GM23338 (cell line): ENCODE data around the gene RPA3. TPM values are rescaled to one million over a fixed set of nuclear protein-coding genes. Genes with fewer than 3 reads are reported as not detected.

Experiments used
- ATAC-seq: fragments of 200-7000 bp; cut with Tn5 transposase; 3 replicates; pipeline ENCODE4 v1.9.1; 2020
- DNase-seq: peaks from one replicate; pipeline ENCODE4 v3.0.0-alpha.2; 2015; ENCODE audit warnings: low spot score
- H2AFZ ChIP-seq: fragments of 200-600 bp; sonication (generic); 2 replicates; pipeline ENCODE4 v1.8.0; 2016; ENCODE audit warnings: antibody characterized with exemption, mild to moderate bottlenecking, moderate library complexity
- H3F3A ChIP-seq: fragments of 200-600 bp; sonication (generic); replicated peaks from 2 replicates; pipeline ENCODE4 v1.8.0; 2017; ENCODE audit warnings: antibody characterized with exemption, mixed run types, low read depth
- H3K27ac ChIP-seq: fragments of 200-600 bp; sonication (generic); 2 replicates; pipeline ENCODE4 v1.6.1; 2016; ENCODE audit warnings: low read depth
- H3K27me3 ChIP-seq: fragments of 200-600 bp; sonication (generic); 2 replicates; pipeline ENCODE4 v1.8.0; 2016; ENCODE audit warnings: mild to moderate bottlenecking, mixed run types, moderate library complexity; ENCODE audit not compliant: insufficient read depth
- H3K36me3 ChIP-seq: fragments of 200-600 bp; sonication (generic); 2 replicates; pipeline ENCODE4 v1.8.0; 2016; ENCODE audit warnings: mild to moderate bottlenecking; ENCODE audit not compliant: insufficient read depth
- H3K4me1 ChIP-seq: fragments of 200-600 bp; sonication (generic); 2 replicates; pipeline ENCODE4 v1.8.0; 2016; ENCODE audit warnings: mild to moderate bottlenecking, moderate library complexity; ENCODE audit not compliant: insufficient read depth
- H3K4me2 ChIP-seq: fragments of 200-600 bp; sonication (generic); 2 replicates; pipeline ENCODE4 v1.7.1; 2017; ENCODE audit warnings: mixed run types
- H3K4me3 ChIP-seq: fragments of 200-600 bp; sonication (generic); 2 replicates; pipeline ENCODE4 v1.6.1; 2016; ENCODE audit warnings: mixed run types
- H3K79me2 ChIP-seq: fragments of 200-600 bp; sonication (generic); replicated peaks from 2 replicates; pipeline ENCODE4 v1.8.0; 2017; ENCODE audit warnings: mild to moderate bottlenecking; ENCODE audit not compliant: insufficient read depth
- H3K9me2 ChIP-seq: fragments of 200-600 bp; sonication (generic); 2 replicates; pipeline ENCODE4 v1.8.0; 2017; ENCODE audit not compliant: insufficient read depth
- H4K20me1 ChIP-seq: fragments of 200-600 bp; sonication (generic); replicated peaks from 2 replicates; pipeline ENCODE4 v1.8.0; 2017; ENCODE audit warnings: mild to moderate bottlenecking; ENCODE audit not compliant: insufficient read depth
- H3K27ac Mint-ChIP-seq: 2 replicates; pipeline ENCODE4 v1.8.0; 2020; ENCODE audit warnings: inconsistent platforms, mild to moderate bottlenecking, moderate library complexity, mixed read lengths
- H3K27me3 Mint-ChIP-seq: 3 replicates; pipeline ENCODE4 v1.8.0; 2022; ENCODE audit warnings: low read depth, mild to moderate bottlenecking, moderate library complexity, mixed read lengths, inconsistent platforms; ENCODE audit not compliant: insufficient read depth, poor library complexity
- H3K36me3 Mint-ChIP-seq: 3 replicates; pipeline ENCODE4 v1.8.0; 2021; ENCODE audit warnings: low read depth, mild to moderate bottlenecking, inconsistent platforms, moderate library complexity, mixed read lengths
- H3K4me1 Mint-ChIP-seq: 3 replicates; pipeline ENCODE4 v1.8.0; 2020; ENCODE audit warnings: mild to moderate bottlenecking, inconsistent platforms, mixed read lengths
- H3K4me3 Mint-ChIP-seq: 3 replicates; pipeline ENCODE4 v1.8.0; 2021; ENCODE audit warnings: moderate library complexity, mild to moderate bottlenecking, inconsistent platforms, mixed read lengths
- H3K9me3 Mint-ChIP-seq: 3 replicates; pipeline ENCODE4 v1.8.0; 2020; ENCODE audit warnings: moderate library complexity, mild to moderate bottlenecking, inconsistent platforms, mixed read lengths
- CREB1 ChIP-seq: fragments of 250-450 bp; sonication (Bioruptor Pico); IDR thresholded peaks from 2 replicates; pipeline ENCODE4 v1.5.0; 2020; ENCODE audit warnings: low read depth, mild to moderate bottlenecking, moderate library complexity
- CTCF ChIP-seq, 2 experiments: fragments of 200-600 bp in 1 of 2; sonication (generic) in 1 of 2; conservative IDR thresholded peaks; 2 replicates each; pipeline versions ENCODE4 v1.5.1 to v1.6.1; 2016 to 2017; ENCODE audit warnings: antibody characterized with exemption in 2 of 2, low read depth in 2 of 2, mild to moderate bottlenecking in 2 of 2, moderate library complexity in 1 of 2
- ETS1 ChIP-seq: IDR thresholded peaks from 2 replicates; pipeline ENCODE4 v1.6.1; 2016; ENCODE audit warnings: antibody characterized with exemption
- EZH2phosphoT487 ChIP-seq: fragments of 200-600 bp; sonication (generic); IDR thresholded peaks from one replicate; pipeline ENCODE4 v1.8.1; 2018; ENCODE audit warnings: antibody characterized with exemption; ENCODE audit not compliant: unreplicated experiment
- JUNB ChIP-seq: IDR thresholded peaks from one replicate; pipeline ENCODE4 v1.6.1; 2016; ENCODE audit warnings: antibody characterized with exemption; ENCODE audit not compliant: unreplicated experiment
- NANOG ChIP-seq: IDR thresholded peaks from 2 replicates; pipeline ENCODE4 v1.6.1; 2016; ENCODE audit warnings: antibody characterized with exemption, borderline replicate concordance
- POLR2AphosphoS5 ChIP-seq: IDR thresholded peaks from 2 replicates; pipeline ENCODE4 v1.6.1; 2016; ENCODE audit warnings: antibody characterized with exemption, low read depth
- STAT1 ChIP-seq: IDR thresholded peaks from one replicate; pipeline ENCODE4 v1.6.1; 2016; ENCODE audit warnings: antibody characterized with exemption; ENCODE audit not compliant: unreplicated experiment
- ZNF331 ChIP-seq: fragments of 250-450 bp; sonication (Bioruptor Pico); IDR thresholded peaks from 2 replicates; pipeline ENCODE4 v1.5.0; 2020; ENCODE audit warnings: low read depth, mild to moderate bottlenecking, moderate library complexity
- ZNF462 ChIP-seq: fragments of 250-450 bp; sonication (Bioruptor Pico); IDR thresholded peaks from 2 replicates; pipeline ENCODE4 v1.5.0; 2020; ENCODE audit warnings: mild to moderate bottlenecking, moderate library complexity
- polyA plus RNA-seq: library from polyadenylated mRNA; unstranded; fragments of >200 nt; fragmentation: Nextera tagmentation; extraction: Ambion mirVana; gene quantifications from 2 replicates; pipeline ENCODE4 v1.2.1, GENCODE V29; 2016
- total RNA-seq: library from RNA; depleted of rRNA; stranded (reverse); fragments of >200 nt; shearing (Covaris generic); gene quantifications from 2 replicates; pipeline ENCODE4 v1.2.3, GENCODE V29; 2014

RPA3 gene
- total and polyA plus RNA-seq, 2 experiments from 2014 or later, result 74.9 to 287 TPM

- TF ChIP-seq POLR2AphosphoS5 (no peak), CTCF (conservative IDR thresholded peaks at IDR 0.05; ENCODE audit: low read depth in 2 of 2) (no peak), STAT1 (no peak), CREB1 (no peak), ETS1 (no peak), EZH2phosphoT487 (no peak)
These were observed 65.4 kb downstream of the RPA3 start (continued) for GRCh38 chr7:7652798-7653540.

GRCh38 chr7:7651479-7651878 lies 66.9 kb downstream of the RPA3 start:
- DNase-seq, result no peak
- no peak overlapping the region for H3K27ac ChIP-seq
- H3K79me2 ChIP-seq, result peaks cover 54% of the 10 kb centered on the region
- H4K20me1 ChIP-seq, result 0 out of 2 replicates have a peak, but pooled peaks cover 3% of the 10 kb centered on the region
- Mint-ChIP-seq H3K4me3 (no peak overlapping the region), H3K36me3 (peaks cover 5% of the 10 kb centered on the region), H3K4me1 (peaks cover 15% of the 10 kb centered on the region; the same call in 2 of the 3 replicates), H3K9me3 (peaks cover 4% of the 10 kb centered on the region), H3K27ac (no peak overlapping the region; the same call in 1 of the 2 replicates), H3K27me3 (no peaks in the 10 kb centered on the region)
- H3F3A ChIP-seq, result no peaks in the 10 kb centered on the region
- no peak overlapping the region for H2AFZ ChIP-seq
- no peaks in the 10 kb centered on the region for H3K9me2 ChIP-seq
- H3K4me3 ChIP-seq, result no peak overlapping the region
- no peaks in the 10 kb centered on the region for H3K36me3 ChIP-seq
- no peaks in the 10 kb centered on the region for H3K27me3 ChIP-seq
- no peak overlapping the region for H3K4me2 ChIP-seq
- H3K4me1 ChIP-seq, result no peaks in the 10 kb centered on the region
- no peak for ATAC-seq
- no peak for TF ChIP-seq POLR2AphosphoS5
- no peak for TF ChIP-seq JUNB
- no peak for TF ChIP-seq CTCF (conservative IDR thresholded peaks at IDR 0.05; ENCODE audit: low read depth in 2 of 2)
- no peak for TF ChIP-seq ZNF331 (CRISPR knock-in tag)
- no peak for TF ChIP-seq EZH2phosphoT487
- TF ChIP-seq ZNF462 (CRISPR knock-in tag), result no peak
- TF ChIP-seq NANOG, result no peak
